ENCODE results near the gene GCLC.

- no peak for TF ChIP-seq CTCF (IDR thresholded peaks at IDR 0.05)
- no peak for TF ChIP-seq PREB (CRISPR knock-in tag; IDR thresholded peaks at IDR 0.05; ENCODE audit: borderline replicate concordance)
- TF ChIP-seq MLX (CRISPR knock-in tag; IDR thresholded peaks at IDR 0.05): no peak
- TF ChIP-seq PRDM15 (CRISPR knock-in tag; IDR thresholded peaks at IDR 0.05): no peak
- TF ChIP-seq ZNF512 (CRISPR knock-in tag; IDR thresholded peaks at IDR 0.05; ENCODE audit: borderline replicate concordance): no peak
- no peak for TF ChIP-seq MAX (CRISPR knock-in tag; IDR thresholded peaks at IDR 0.05)
- no peak for TF ChIP-seq ZBTB43 (CRISPR knock-in tag; IDR thresholded peaks at IDR 0.05)
- TF ChIP-seq NR1H2 (CRISPR knock-in tag; IDR thresholded peaks at IDR 0.05): no peak
- no peak for TF ChIP-seq E2F5 (CRISPR knock-in tag; IDR thresholded peaks at IDR 0.05)
- no peak for TF ChIP-seq CREB1 (CRISPR knock-in tag; IDR thresholded peaks at IDR 0.05)
- TF ChIP-seq RELA (CRISPR knock-in tag; IDR thresholded peaks at IDR 0.05; ENCODE audit: borderline replicate concordance): no peak
- TF ChIP-seq E2F1 (CRISPR knock-in tag; IDR thresholded peaks at IDR 0.05): no peak
- no peak for TF ChIP-seq E2F4 (CRISPR knock-in tag; IDR thresholded peaks at IDR 0.05; ENCODE audit: borderline replicate concordance, low read depth)
- no peak for TF ChIP-seq ZNF232 (CRISPR knock-in tag; IDR thresholded peaks at IDR 0.05)
These were observed 22.8 kb upstream of the GCLC start for GRCh38 chr6:53567701-53568100.

Measured in WTC11 (cell line).